Adrenal gland (tissue), 12 donors: ENCODE measurements around the gene TUBB4A. TPM values are rescaled to one million over a fixed set of nuclear protein-coding genes. Genes with fewer than 3 reads are reported as not detected.

ENCODE experiments used
- DNase-seq, 7 donors: peaks; one replicate each; pipeline ENCODE4 v3.0.0-alpha.2; 2019 to 2020
- H3K27ac ChIP-seq, 5 donors: fragments of 200-600 bp; sonication (generic) in 4 of 5; 1 replicate in 3 of 5; 2 replicates in 2 of 5; pipeline versions ENCODE4 v1.5.1 to v1.8.0; 2016 to 2020; ENCODE audit warnings: mild to moderate bottlenecking in 1 of 5
- H3K27me3 ChIP-seq: fragments of 200-600 bp; 2 replicates; pipeline ENCODE4 v1.8.0; 2021
- H3K36me3 ChIP-seq, 2 donors: fragments of 200-600 bp; replicated peaks in 1 of 2; 1 replicate in 1 of 2; 2 replicates in 1 of 2; pipeline versions ENCODE4 v1.5.1 to v1.8.0; 2018 to 2022
- H3K4me1 ChIP-seq, 2 donors: fragments of 200-600 bp; replicated peaks in 1 of 2; 1 replicate in 1 of 2; 2 replicates in 1 of 2; pipeline versions ENCODE4 v1.5.1 to v1.8.0; 2018 to 2021
- H3K4me3 ChIP-seq, 4 donors: fragments of 200-600 bp; sonication (generic) in 3 of 4; one replicate each; pipeline ENCODE4 v1.5.1; 2016 to 2018
- H3K9me3 ChIP-seq, 3 donors: fragments of 200-600 bp; sonication (generic) in 1 of 3; replicated peaks in 1 of 3; 1 replicate in 2 of 3; 2 replicates in 1 of 3; pipeline versions ENCODE4 v1.5.1 to v1.8.0; 2016 to 2021
- POLR2A ChIP-seq, 2 donors: fragments of 450-650 bp; IDR thresholded peaks; one replicate each; pipeline ENCODE4 v1.6.1; 2017; ENCODE audit warnings: antibody characterized with exemption in 2 of 2, mild to moderate bottlenecking in 2 of 2, moderate library complexity in 1 of 2
- WGBS, 4 donors: extraction: QIAGEN DNeasy Blood & Tissue Kit in 2 of 4; methylation state at CpG; one replicate each; pipeline versions ENCODE4 v1.1.5 to v1.1.7; 2013 to 2017; 5-methylcytosine and 5-hydroxymethylcytosine counted together
- intact Hi-C, 2 donors: fragments of 100-400 bp; cut with DNase I; formaldehyde crosslinking; loops; one replicate each; pipeline versions ENCODE4 v1.14.1 to v1.15.0; 2022 to 2023
- polyA plus RNA-seq, 3 donors: library from polyadenylated mRNA; stranded (reverse); fragments of 200-250 nt in 2 of 3; fragments of 350-450 nt in 1 of 3; fragmentation: Illumina TruSeq in 1 of 3; extraction: RNeasy Lipid Tissue Mini Kit (QIAGEN cat#74804) in 1 of 3; gene quantifications; one replicate each; pipeline ENCODE4 v1.2.3, GENCODE V29; 2013 to 2014
- total RNA-seq, 9 donors: library from RNA; depleted of rRNA in 4 of 9; stranded (reverse); fragments of >200 nt in 4 of 9; fragments of 120-200 nt in 1 of 9; fragmentation: NEBNext Ultra II Directional in 1 of 9; extraction: Animal tissue kit (Norgen Biotek cat#: 25700) in 1 of 9; gene quantifications; one replicate each; pipeline versions ENCODE4 v1.1.0 to v1.2.4, GENCODE V29; 2013 to 2023
- TF ChIP-seq, protein P1 (sequence below), 6 experiments: fragments of 450-650 bp in 4 of 6; fragments of 200-600 bp in 2 of 6; sonication (generic) in 1 of 6; IDR thresholded peaks; 1 replicate in 5 of 6; 2 replicates in 1 of 6; pipeline versions ENCODE4 v1.5.1 to v1.8.0; 2016 to 2021; ENCODE audit warnings: antibody characterized with exemption in 6 of 6, mild to moderate bottlenecking in 2 of 6, moderate library complexity in 1 of 6
- donor health status: healthy with polysubstance abuse.
- donor health status: Bipolar disorder and iron deficiency.
- donor health status: DM: yes; HTN: yes; CAD: no.
- donor health status: DM: no; HTN: no; CAD: no.
- donor health status: DM: no; HTN: no; CAD: no.
- donor health status: DM: yes; HTN: yes; CAD: no.

TUBB4A gene
- total and polyA plus RNA-seq, 12 donors: 50.4 to 752 (median 138) TPM

DNA sequence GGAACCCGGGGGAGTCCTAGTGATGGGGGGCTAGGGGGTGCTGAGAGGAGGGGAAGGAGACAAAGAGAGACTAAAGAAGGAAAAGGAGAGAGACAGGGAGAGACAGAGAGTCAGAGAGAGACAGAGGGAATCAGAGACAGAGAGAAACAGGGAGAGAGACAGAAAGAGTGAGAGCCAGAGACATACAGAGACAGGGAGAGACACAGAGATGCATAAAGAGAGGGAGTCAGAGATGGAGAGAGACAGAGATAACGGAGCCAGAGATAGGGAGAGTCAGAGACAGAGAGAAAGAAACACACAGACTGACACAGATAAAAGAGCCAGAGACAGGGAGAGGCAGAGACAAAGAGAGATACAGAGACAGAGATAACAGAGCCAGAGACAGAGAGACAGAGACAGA lies 27.2 kb upstream of the TUBB4A start:
- WGBS, 4 donors: 42 to 68% (median 67%) methylated on average over 2 of the region's 2 CpGs
- intact Hi-C loops: loop anchor here in 1 of 2 donors (10.0 kb wide), 1 partner anchor 205 kb away; the partner anchor contains the start of genes GPR108 and TRIP10
- Histone ChIP-seq H3K4me3 (no peak overlapping the region), H3K9me3 (no peaks in the 10 kb centered on the region), H3K36me3 (no peaks in the 10 kb centered on the region), H3K27me3 (peaks cover 6% of the 10 kb centered on the region), H3K27ac (no peak overlapping the region), H3K4me1 (peaks cover 11 to 15% of the 10 kb centered on the region in 2 donors)
- no peak for TF ChIP-seq POLR2A (IDR thresholded peaks at IDR 0.05)
- TF ChIP-seq, protein P1, sequence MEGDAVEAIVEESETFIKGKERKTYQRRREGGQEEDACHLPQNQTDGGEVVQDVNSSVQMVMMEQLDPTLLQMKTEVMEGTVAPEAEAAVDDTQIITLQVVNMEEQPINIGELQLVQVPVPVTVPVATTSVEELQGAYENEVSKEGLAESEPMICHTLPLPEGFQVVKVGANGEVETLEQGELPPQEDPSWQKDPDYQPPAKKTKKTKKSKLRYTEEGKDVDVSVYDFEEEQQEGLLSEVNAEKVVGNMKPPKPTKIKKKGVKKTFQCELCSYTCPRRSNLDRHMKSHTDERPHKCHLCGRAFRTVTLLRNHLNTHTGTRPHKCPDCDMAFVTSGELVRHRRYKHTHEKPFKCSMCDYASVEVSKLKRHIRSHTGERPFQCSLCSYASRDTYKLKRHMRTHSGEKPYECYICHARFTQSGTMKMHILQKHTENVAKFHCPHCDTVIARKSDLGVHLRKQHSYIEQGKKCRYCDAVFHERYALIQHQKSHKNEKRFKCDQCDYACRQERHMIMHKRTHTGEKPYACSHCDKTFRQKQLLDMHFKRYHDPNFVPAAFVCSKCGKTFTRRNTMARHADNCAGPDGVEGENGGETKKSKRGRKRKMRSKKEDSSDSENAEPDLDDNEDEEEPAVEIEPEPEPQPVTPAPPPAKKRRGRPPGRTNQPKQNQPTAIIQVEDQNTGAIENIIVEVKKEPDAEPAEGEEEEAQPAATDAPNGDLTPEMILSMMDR (IDR thresholded peaks at IDR 0.05): no peak
- DNase-seq: no peak

DNA sequence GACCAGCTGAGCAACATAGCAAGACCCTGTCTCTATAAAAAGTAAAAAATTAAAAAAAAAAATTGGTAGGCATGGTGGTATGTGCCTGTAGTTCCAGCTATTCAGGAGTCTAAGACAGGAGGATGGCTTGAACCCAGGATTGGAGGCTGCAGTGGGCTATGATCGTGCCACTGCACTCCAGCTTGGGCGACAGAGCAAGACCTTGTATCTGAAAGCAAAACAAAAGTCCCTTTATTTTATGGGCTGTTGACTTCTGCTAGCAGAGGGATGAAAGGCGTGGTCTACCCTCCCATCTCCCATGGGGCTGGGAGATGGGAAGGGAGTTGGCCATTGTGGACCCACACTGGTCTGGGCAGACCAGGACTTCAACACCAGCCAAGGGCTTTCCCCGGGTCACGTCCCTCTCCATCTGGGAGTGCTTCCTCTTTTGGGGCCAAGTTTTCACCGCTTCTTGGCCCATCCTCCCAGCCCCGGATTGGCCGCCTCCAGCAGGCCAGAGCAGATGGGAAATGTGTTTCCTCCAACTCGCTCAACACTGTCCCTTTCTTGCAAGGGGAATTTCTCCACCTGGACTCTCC lies 26.5 kb upstream of the TUBB4A start:
- WGBS, 4 donors: 53 to 70% (median 57%) methylated on average over 4 to 9 of the region's 9 CpGs
- peaks cover 6% of the 10 kb centered on the region for H3K27me3 ChIP-seq
- peak in 2 of 7 donors; percentile 38 for DNase-seq
- intact Hi-C loops: loop anchor here in 1 of 2 donors (10.0 kb wide), 1 partner anchor 206 kb away; the partner anchor contains the start of genes GPR108 and TRIP10
- H3K9me3 ChIP-seq: no peaks in the 10 kb centered on the region
- TF ChIP-seq, protein P1 (IDR thresholded peaks at IDR 0.05): no peak
- no peak for TF ChIP-seq POLR2A (IDR thresholded peaks at IDR 0.05)
- no peak overlapping the region for H3K27ac ChIP-seq
- H3K4me1 ChIP-seq: peaks cover 11 to 15% of the 10 kb centered on the region in 2 donors
- H3K36me3 ChIP-seq: no peaks in the 10 kb centered on the region
- H3K4me3 ChIP-seq: no peak overlapping the region

DNA sequence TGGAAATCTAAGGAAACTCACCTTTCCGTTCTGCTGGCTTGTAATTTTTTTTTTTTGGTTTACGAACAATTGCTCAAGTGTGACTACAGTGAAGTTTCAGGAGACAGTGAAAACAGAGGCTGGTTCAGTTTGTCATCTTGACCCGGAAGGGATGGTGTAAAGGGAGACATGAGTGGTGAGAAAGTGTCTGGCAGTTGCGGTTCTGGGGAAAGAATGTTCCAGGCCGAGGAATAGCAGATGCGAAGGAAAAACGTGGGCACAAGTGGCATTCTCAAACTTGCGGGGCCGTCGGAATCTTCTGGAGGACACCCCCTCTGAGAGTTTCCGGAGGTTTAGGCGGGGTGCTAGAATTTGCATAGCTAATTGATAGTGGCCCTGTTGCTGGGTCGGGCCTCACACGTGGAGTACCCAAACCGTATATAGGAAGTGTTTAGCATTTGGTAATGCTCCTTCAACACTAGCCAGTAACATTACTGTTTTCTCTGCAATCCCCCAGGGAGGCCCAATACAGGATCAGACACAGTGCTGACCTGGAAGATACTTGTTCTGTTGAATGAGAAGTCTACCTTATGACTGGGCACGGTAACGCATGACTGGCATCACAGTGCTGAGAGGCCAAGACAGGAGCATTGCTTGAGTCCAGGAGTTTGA lies 25.9 kb upstream of the TUBB4A start:
- 74 to 82% (median 78%) methylated on average over 17 of the region's 17 CpGs for WGBS, 4 donors
- no peak for DNase-seq
- H3K4me1 ChIP-seq: peaks cover 11 to 15% of the 10 kb centered on the region in 2 donors
- H3K9me3 ChIP-seq: no peaks in the 10 kb centered on the region
- no peaks in the 10 kb centered on the region for H3K36me3 ChIP-seq
- TF ChIP-seq, protein P1 (IDR thresholded peaks at IDR 0.05): no peak
- no peak for TF ChIP-seq POLR2A (IDR thresholded peaks at IDR 0.05)
- intact Hi-C loops: loop anchor here in 1 of 2 donors (10.0 kb wide), 1 partner anchor 207 kb away; the partner anchor contains the start of genes GPR108 and TRIP10
- no peak overlapping the region for H3K27ac ChIP-seq
- peaks cover 6% of the 10 kb centered on the region for H3K27me3 ChIP-seq
- no peak overlapping the region for H3K4me3 ChIP-seq

DNA sequence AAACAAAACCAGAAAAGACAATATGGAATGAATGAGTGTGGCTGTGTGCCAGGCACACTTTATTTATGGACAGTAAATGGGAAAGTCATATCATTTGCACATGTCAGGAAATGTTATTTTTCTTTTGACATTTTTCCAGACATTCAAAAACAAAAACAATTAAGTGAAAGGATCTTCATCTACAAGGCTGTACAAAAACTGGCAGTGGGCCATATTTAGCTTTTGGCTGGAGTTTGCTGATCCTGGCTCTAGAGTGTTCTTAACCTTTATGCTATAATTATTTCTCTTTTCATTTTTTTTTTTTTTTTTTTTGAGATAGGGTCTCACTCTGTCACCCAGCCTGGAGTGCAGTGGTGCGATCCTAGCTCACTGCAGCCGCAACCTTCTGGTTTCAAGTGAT lies 22.2 kb upstream of the TUBB4A start:
- DNase-seq: peak in 1 of 7 donors; percentile 45
- Histone ChIP-seq H3K9me3 (no peaks in the 10 kb centered on the region), H3K27ac (no peak overlapping the region), H3K36me3 (no peaks in the 10 kb centered on the region), H3K4me1 (peaks cover 4 to 5% of the 10 kb centered on the region in 2 donors), H3K27me3 (no peaks in the 10 kb centered on the region), H3K4me3 (no peak overlapping the region)
- 49 to 72% (median 60%) methylated on average over 2 of the region's 2 CpGs for WGBS, 4 donors
- no peak for TF ChIP-seq POLR2A (IDR thresholded peaks at IDR 0.05)
- TF ChIP-seq, protein P1 (IDR thresholded peaks at IDR 0.05): no peak
- intact Hi-C loops: loop anchor here in 1 of 2 donors (10.0 kb wide), 1 partner anchor 210 kb away; the partner anchor contains the start of genes GPR108 and TRIP10
